HepG2 (cell line): ENCODE data around the gene TMF1. TPM values are rescaled to one million over a fixed set of nuclear protein-coding genes. Genes with fewer than 3 reads are reported as not detected.

Experiments
- AKAP8 ChIP-seq: sonication (generic); formaldehyde crosslinking; IDR thresholded peaks from 2 replicates; pipeline ENCODE4 v1.5.1; 2020; ENCODE audit warnings: mild to moderate bottlenecking, missing genetic modification reagents
- ATF7 ChIP-seq, 2 experiments: fragments of 450-650 bp in 1 of 2; sonication (generic) in 1 of 2; formaldehyde crosslinking in 1 of 2; IDR thresholded peaks; 2 replicates each; pipeline versions ENCODE4 v1.4.0 to v1.6.1; 2016 to 2020; ENCODE audit warnings: antibody characterized with exemption in 1 of 2, mild to moderate bottlenecking in 1 of 2, missing genetic modification reagents in 1 of 2
- CBX5 ChIP-seq: sonication (generic); formaldehyde crosslinking; IDR thresholded peaks from 2 replicates; pipeline ENCODE4 v1.4.0; 2020; ENCODE audit warnings: missing genetic modification reagents, borderline replicate concordance
- ELF1 ChIP-seq: sonication (generic); formaldehyde crosslinking; IDR thresholded peaks from 2 replicates; pipeline ENCODE4 v1.4.0; 2020; ENCODE audit warnings: missing genetic modification reagents
- ERF ChIP-seq: IDR thresholded peaks from 2 replicates; pipeline ENCODE4 v1.6.1; 2018; ENCODE audit warnings: missing biosample characterization, missing genetic modification reagents
- HNRNPLL ChIP-seq: fragments of 200-400 bp; formaldehyde crosslinking; IDR thresholded peaks from 2 replicates; pipeline ENCODE4 v1.6.1; 2017; ENCODE audit warnings: mild to moderate bottlenecking, low read depth, low read length; ENCODE audit not compliant: poor library complexity, severe bottlenecking
- KDM5A ChIP-seq: fragments of 200-600 bp; sonication (generic); IDR thresholded peaks from 2 replicates; pipeline ENCODE4 v1.7.0; 2018; ENCODE audit warnings: antibody characterized with exemption, mild to moderate bottlenecking, low read length, borderline replicate concordance
- KDM6A ChIP-seq: IDR thresholded peaks from 2 replicates; pipeline ENCODE4 v1.6.1; 2016; ENCODE audit warnings: low read depth
- SNAPC2 ChIP-seq: sonication (generic); formaldehyde crosslinking; IDR thresholded peaks from 2 replicates; pipeline ENCODE4 v1.8.1; 2022; ENCODE audit warnings: mild to moderate bottlenecking, missing genetic modification reagents
- SP1 ChIP-seq, 2 experiments: fragments of 450-650 bp in 1 of 2; sonication (generic) in 1 of 2; formaldehyde crosslinking in 1 of 2; IDR thresholded peaks; 2 replicates each; pipeline versions ENCODE4 v1.4.0 to v1.6.1; 2016 to 2020; ENCODE audit warnings: missing genetic modification reagents in 1 of 2
- ZFP41 ChIP-seq: sonication (generic); formaldehyde crosslinking; IDR thresholded peaks from 2 replicates; pipeline ENCODE4 v1.4.0; 2020; ENCODE audit warnings: mild to moderate bottlenecking, missing genetic modification reagents, borderline replicate concordance
- ZNF121 ChIP-seq: sonication (generic); formaldehyde crosslinking; IDR thresholded peaks from 2 replicates; pipeline ENCODE4 v1.5.0; 2020; ENCODE audit warnings: mild to moderate bottlenecking, missing genetic modification reagents
- ZNF674 ChIP-seq: sonication (generic); formaldehyde crosslinking; IDR thresholded peaks from 2 replicates; pipeline ENCODE4 v1.5.0; 2020; ENCODE audit warnings: low read depth, mild to moderate bottlenecking, missing genetic modification reagents
- ZNF678 ChIP-seq: sonication (generic); formaldehyde crosslinking; IDR thresholded peaks from 2 replicates; pipeline ENCODE4 v1.4.0; 2020; ENCODE audit warnings: mild to moderate bottlenecking, missing genetic modification reagents
- polyA plus RNA-seq, 8 experiments: library from polyadenylated mRNA; depleted of rRNA in 3 of 8; stranded (reverse) in 7 of 8; unstranded in 1 of 8; fragments of >200 nt; fragmentation: Illumina TruSeq in 4 of 8; extraction: Trizol in 4 of 8; gene quantifications; 2 replicates each; pipeline versions ENCODE4 v1.2.1 to v1.2.3, GENCODE V29; 2011 to 2016; ENCODE audit warnings: low read depth in 4 of 8, missing spikeins in 1 of 8, mixed read lengths in 1 of 8; ENCODE audit not compliant: insufficient read depth in 1 of 8
- total RNA-seq, 5 experiments: library from RNA; depleted of rRNA; stranded (reverse); fragments of >200 nt; fragmentation: Illumina TruSeq; extraction: Trizol; gene quantifications; 2 replicates each; pipeline ENCODE4 v1.2.3, GENCODE V29; 2016; ENCODE audit warnings: low read depth in 1 of 5
- TF ChIP-seq, protein P1 (sequence below): sonication (generic); formaldehyde crosslinking; IDR thresholded peaks from 2 replicates; pipeline ENCODE4 v1.9.0; 2021; ENCODE audit warnings: missing genetic modification reagents, borderline replicate concordance
- TF ChIP-seq, protein P2 (sequence below): sonication (generic); formaldehyde crosslinking; IDR thresholded peaks from 2 replicates; pipeline ENCODE4 v1.8.0; 2022; ENCODE audit warnings: missing genetic modification reagents, low read depth, mild to moderate bottlenecking, borderline replicate concordance
- TF ChIP-seq, protein P3 (sequence below): sonication (generic); formaldehyde crosslinking; IDR thresholded peaks from 2 replicates; pipeline ENCODE4 v1.5.0; 2020; ENCODE audit warnings: missing genetic modification reagents, mild to moderate bottlenecking, borderline replicate concordance
- TF ChIP-seq, protein P4 (sequence below): IDR thresholded peaks from 2 replicates; pipeline ENCODE4 v1.6.1; 2016; ENCODE audit warnings: missing genetic modification reagents, missing compliant biosample characterization
- TF ChIP-seq, protein P5 (sequence below), 2 experiments: sonication (generic) in 1 of 2; formaldehyde crosslinking in 1 of 2; IDR thresholded peaks; 2 replicates each; pipeline versions ENCODE4 v1.6.1 to v1.9.0; 2014 to 2022; ENCODE audit warnings: antibody characterized with exemption in 1 of 2, borderline replicate concordance in 1 of 2, inconsistent platforms in 1 of 2, low read depth in 1 of 2, missing genetic modification reagents in 1 of 2

Gene TMF1
- total and polyA plus RNA-seq, 2 of the 13 experiments (the other 11 are each of a cell fraction or from before 2014, with no cell fraction given) = 12.1 to 38.4 TPM

DNA sequence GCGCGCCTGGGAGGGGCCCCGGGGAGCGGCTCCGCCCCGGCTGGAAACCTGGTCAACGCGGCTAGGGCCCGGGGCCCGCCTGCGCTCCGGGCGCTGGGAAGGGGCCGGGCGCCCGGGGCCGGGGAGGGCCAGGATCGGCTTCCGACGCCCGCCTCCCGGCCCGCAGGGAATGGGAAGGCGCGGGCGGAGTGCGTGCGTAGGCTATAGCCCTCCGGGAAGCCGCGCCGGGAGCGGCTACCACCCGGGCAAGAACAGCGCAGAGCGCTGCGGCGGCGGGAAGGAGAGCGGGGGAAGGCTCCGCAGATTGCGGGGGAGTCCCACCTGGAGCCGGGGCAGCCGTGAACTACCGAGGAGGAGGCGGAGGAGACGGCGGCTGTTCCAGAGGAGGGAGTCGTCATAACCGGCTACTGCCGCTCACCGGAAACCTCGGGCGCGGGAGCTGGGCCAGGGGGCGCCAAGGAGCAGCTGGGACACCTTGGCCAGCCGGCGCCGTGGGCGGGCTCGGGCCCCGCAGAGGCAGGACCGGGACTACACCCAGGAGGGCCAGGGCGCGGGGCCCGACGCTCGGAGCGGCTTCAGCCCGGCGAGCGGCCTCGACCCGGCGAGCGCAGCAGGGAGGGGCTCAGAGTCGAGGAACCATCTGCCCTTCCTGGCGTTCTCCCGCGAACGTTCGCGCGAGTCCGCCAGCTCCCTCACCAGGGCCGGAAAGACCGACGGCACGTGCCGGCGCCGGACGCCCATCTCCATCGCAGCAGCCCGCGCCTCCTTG lies 38.7 kb downstream of the TMF1 start, which contains the start of gene EOGT (continued):
- TF ChIP-seq, protein P1, sequence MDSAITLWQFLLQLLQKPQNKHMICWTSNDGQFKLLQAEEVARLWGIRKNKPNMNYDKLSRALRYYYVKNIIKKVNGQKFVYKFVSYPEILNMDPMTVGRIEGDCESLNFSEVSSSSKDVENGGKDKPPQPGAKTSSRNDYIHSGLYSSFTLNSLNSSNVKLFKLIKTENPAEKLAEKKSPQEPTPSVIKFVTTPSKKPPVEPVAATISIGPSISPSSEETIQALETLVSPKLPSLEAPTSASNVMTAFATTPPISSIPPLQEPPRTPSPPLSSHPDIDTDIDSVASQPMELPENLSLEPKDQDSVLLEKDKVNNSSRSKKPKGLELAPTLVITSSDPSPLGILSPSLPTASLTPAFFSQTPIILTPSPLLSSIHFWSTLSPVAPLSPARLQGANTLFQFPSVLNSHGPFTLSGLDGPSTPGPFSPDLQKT (CRISPR knock-in tag) = no peak
- TF ChIP-seq KDM6A (no peak), KDM5A (no peak), ZNF674 (CRISPR knock-in tag) (no peak; the same call in 1 of the 2 replicates), ZFP41 (CRISPR knock-in tag) (0 out of 2 replicates have a peak, but pooled peaks have one; percentile 33), ZNF678 (CRISPR knock-in tag) (0 out of 2 replicates have a peak, but pooled peaks have one; percentile 44), SP1 (IDR thresholded peaks at IDR 0.05) (no peak), SP1 (CRISPR knock-in tag; IDR thresholded peaks at IDR 0.05) (no peak), ERF (peak; percentile 83; the same call in 1 of the 2 replicates), HNRNPLL (peak; percentile 99), ZNF121 (CRISPR knock-in tag) (peak; percentile 56; the same call in 1 of the 2 replicates), AKAP8 (CRISPR knock-in tag) (no peak), SNAPC2 (CRISPR knock-in tag) (no peak), ATF7 (IDR thresholded peaks at IDR 0.05) (no peak), ATF7 (CRISPR knock-in tag; IDR thresholded peaks at IDR 0.05) (no peak), CBX5 (CRISPR knock-in tag) (0 out of 2 replicates have a peak, but pooled peaks have one; percentile 22), ELF1 (CRISPR knock-in tag) (peak; percentile 47; the same call in 1 of the 2 replicates)
- TF ChIP-seq, protein P2, sequence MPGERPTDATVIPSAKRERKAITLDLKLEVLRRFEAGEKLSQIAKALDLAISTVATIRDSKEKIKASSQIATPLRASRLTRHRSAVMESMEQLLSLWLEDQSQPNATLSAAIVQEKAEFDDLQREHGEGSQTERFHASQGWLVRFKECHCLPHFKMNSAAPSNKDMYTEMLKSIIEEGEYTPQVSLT (CRISPR knock-in tag) = no peak; the same call in 1 of the 2 replicates
- TF ChIP-seq, protein P3, sequence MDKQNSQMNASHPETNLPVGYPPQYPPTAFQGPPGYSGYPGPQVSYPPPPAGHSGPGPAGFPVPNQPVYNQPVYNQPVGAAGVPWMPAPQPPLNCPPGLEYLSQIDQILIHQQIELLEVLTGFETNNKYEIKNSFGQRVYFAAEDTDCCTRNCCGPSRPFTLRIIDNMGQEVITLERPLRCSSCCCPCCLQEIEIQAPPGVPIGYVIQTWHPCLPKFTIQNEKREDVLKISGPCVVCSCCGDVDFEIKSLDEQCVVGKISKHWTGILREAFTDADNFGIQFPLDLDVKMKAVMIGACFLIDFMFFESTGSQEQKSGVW (CRISPR knock-in tag) = no peak
- TF ChIP-seq, protein P4, sequence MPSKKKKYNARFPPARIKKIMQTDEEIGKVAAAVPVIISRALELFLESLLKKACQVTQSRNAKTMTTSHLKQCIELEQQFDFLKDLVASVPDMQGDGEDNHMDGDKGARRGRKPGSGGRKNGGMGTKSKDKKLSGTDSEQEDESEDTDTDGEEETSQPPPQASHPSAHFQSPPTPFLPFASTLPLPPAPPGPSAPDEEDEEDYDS (CRISPR knock-in tag) = peak; percentile 50; the same call in 1 of the 2 replicates
- TF ChIP-seq, protein P5, sequence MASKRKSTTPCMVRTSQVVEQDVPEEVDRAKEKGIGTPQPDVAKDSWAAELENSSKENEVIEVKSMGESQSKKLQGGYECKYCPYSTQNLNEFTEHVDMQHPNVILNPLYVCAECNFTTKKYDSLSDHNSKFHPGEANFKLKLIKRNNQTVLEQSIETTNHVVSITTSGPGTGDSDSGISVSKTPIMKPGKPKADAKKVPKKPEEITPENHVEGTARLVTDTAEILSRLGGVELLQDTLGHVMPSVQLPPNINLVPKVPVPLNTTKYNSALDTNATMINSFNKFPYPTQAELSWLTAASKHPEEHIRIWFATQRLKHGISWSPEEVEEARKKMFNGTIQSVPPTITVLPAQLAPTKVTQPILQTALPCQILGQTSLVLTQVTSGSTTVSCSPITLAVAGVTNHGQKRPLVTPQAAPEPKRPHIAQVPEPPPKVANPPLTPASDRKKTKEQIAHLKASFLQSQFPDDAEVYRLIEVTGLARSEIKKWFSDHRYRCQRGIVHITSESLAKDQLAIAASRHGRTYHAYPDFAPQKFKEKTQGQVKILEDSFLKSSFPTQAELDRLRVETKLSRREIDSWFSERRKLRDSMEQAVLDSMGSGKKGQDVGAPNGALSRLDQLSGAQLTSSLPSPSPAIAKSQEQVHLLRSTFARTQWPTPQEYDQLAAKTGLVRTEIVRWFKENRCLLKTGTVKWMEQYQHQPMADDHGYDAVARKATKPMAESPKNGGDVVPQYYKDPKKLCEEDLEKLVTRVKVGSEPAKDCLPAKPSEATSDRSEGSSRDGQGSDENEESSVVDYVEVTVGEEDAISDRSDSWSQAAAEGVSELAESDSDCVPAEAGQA (IDR thresholded peaks at IDR 0.05; ENCODE audit: low read depth) = no peak
- TF ChIP-seq, protein P5 (CRISPR knock-in tag; IDR thresholded peaks at IDR 0.05; ENCODE audit: borderline replicate concordance) = peak; percentile 54; the same call in 1 of the 2 replicates
